OCI-LY3 (cell line): ENCODE measurements around the gene MUC4.
"Not testable (repeated sequence)": the region's sequence is repeated elsewhere in the genome, so short reads cannot be mapped to it uniquely, and the experiment has no call there.

Source experiments
- H2AFZ ChIP-seq: fragments of 200-600, 300-600 bp; shearing (Covaris generic); 2 replicates; pipeline ENCODE4 v1.6.0; 2014; ENCODE audit warnings: antibody characterized with exemption, low read depth, low read length
- H3K27ac ChIP-seq: fragments of 200-600, 300-600 bp; sonication (generic); 2 replicates; pipeline ENCODE4 v1.5.1; 2014; ENCODE audit warnings: mild to moderate bottlenecking, low read length, moderate library complexity, mixed read lengths
- H3K27me3 ChIP-seq: fragments of 200-600, 300-600 bp; sonication (generic); 2 replicates; pipeline ENCODE4 v1.6.1; 2014; ENCODE audit warnings: low read depth, low read length, mixed read lengths
- H3K36me3 ChIP-seq: fragments of 200-600, 300-600 bp; sonication (generic); replicated peaks from 2 replicates; pipeline ENCODE3; 2014; ENCODE audit warnings: low read depth, low read length, mixed read lengths
- H3K4me1 ChIP-seq: fragments of 300-600, 200-600 bp; sonication (generic); 2 replicates; pipeline ENCODE4 v1.6.1; 2014; ENCODE audit warnings: low read length, mixed read lengths
- H3K4me2 ChIP-seq: fragments of 200-600, 300-600 bp; sonication (generic); 2 replicates; pipeline ENCODE4 v1.6.1; 2014; ENCODE audit warnings: low read length, mixed read lengths
- H3K4me3 ChIP-seq: fragments of 300-600, 200-600 bp; sonication (generic); 2 replicates; pipeline ENCODE4 v1.5.1; 2014; ENCODE audit warnings: antibody characterized with exemption, mild to moderate bottlenecking, low read length, moderate library complexity
- H3K79me2 ChIP-seq: fragments of 300-600, 200-600 bp; shearing (Covaris generic); 2 replicates; pipeline ENCODE4 v1.6.1; 2014; ENCODE audit warnings: mild to moderate bottlenecking, low read length, mixed read lengths
- H3K9ac ChIP-seq: fragments of 300-600, 200-600 bp; shearing (Covaris generic); 2 replicates; pipeline ENCODE4 v1.6.0; 2014; ENCODE audit warnings: mild to moderate bottlenecking, low read length, moderate library complexity
- H3K9me3 ChIP-seq: fragments of 200-600, 300-600 bp; shearing (Covaris generic); 2 replicates; pipeline ENCODE4 v1.6.1; 2014; ENCODE audit warnings: low read length, mixed read lengths; ENCODE audit not compliant: insufficient read depth
- H4K20me1 ChIP-seq: fragments of 200-600, 300-600 bp; sonication (generic); 2 replicates; pipeline ENCODE4 v1.6.1; 2016; ENCODE audit warnings: low read length, mixed read lengths; ENCODE audit not compliant: insufficient read depth
- EZH2phosphoT487 ChIP-seq: fragments of 200-600 bp; shearing (Covaris generic); IDR thresholded peaks from 2 replicates; pipeline ENCODE4 v1.6.1; 2018; ENCODE audit warnings: antibody characterized with exemption, mixed run types, low read depth
- TF ChIP-seq, protein P1 (sequence below): fragments of 200-600, 300-600 bp; sonication (generic); IDR thresholded peaks from 2 replicates; pipeline ENCODE4 v1.5.1; 2014; ENCODE audit warnings: antibody characterized with exemption, low read length, low read depth

The MUC4 gene

DNA sequence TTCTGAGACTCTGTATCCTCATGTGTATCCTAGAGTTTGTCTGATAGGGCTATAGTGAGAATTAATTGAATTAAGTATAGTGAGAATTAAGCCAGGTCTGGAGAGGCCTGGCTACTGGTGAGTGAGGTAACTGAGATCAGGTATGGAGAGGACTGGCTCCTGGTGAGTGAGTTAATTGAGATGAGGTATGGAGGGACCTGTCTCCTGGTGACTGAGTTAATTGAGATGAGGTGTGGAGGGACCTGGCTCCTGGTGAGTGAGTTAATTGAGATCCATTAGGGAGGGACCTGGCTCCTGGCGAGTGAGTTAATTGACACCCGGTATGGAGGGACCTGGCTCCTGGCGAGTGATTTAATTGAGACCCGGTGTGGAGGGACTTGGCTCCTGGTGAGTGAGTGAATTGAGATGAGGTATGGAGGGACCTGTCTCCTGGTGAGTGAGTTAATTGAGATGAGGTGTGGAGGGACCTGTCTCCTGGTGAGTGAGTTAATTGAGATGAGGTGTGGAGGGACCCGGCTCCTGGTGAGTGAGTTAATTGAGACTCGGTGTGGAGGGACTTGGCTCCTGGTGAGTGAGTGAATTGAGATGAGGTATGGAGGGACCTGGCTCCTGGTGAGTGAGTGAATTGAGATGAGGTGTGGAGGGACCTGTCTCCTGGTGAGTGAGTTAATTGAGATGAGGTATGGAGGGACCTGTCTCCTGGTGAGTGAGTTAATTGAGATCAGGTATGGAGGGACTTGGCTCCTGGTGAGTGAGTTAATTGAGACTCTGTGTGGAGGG is 101.4 kb downstream of the MUC4 start:
- H3K79me2 ChIP-seq, H3K36me3 ChIP-seq, H3K4me3 ChIP-seq, H3K9ac ChIP-seq, H2AFZ ChIP-seq, H3K4me2 ChIP-seq, H3K27ac ChIP-seq, H4K20me1 ChIP-seq, H3K27me3 ChIP-seq, H3K9me3 ChIP-seq: not testable (repeated sequence)
- H3K4me1 ChIP-seq = peaks cover 16% of the 10 kb centered on the region

DNA sequence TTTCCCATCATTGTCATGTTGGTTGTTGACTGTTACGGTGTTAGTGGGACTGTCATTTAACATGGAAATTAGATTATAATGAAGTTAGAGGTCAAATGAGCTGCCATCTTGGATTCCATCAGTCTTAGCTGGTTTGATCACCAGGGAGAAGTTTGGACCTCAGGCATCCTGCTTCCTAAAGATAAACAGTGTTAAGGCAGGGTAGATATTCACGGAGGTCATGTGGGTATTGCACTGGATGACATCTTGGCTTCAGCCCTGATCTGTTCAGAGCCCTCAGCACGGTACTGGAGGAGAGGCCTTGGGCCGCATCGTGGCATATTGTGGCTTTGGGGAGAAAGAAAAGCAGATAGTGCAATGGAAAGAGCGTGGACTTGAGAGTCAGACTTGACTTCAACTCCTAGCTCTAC is 102.0 kb downstream of the MUC4 start:
- no peaks in the 10 kb centered on the region for H3K36me3 ChIP-seq
- H3K27me3 ChIP-seq = no peaks in the 10 kb centered on the region
- H3K4me3 ChIP-seq = no peak overlapping the region
- peaks cover 16% of the 10 kb centered on the region for H3K4me1 ChIP-seq
- no peak overlapping the region for H2AFZ ChIP-seq
- no peak overlapping the region for H3K9ac ChIP-seq
- H3K79me2 ChIP-seq = no peaks in the 10 kb centered on the region
- TF ChIP-seq, protein P1, sequence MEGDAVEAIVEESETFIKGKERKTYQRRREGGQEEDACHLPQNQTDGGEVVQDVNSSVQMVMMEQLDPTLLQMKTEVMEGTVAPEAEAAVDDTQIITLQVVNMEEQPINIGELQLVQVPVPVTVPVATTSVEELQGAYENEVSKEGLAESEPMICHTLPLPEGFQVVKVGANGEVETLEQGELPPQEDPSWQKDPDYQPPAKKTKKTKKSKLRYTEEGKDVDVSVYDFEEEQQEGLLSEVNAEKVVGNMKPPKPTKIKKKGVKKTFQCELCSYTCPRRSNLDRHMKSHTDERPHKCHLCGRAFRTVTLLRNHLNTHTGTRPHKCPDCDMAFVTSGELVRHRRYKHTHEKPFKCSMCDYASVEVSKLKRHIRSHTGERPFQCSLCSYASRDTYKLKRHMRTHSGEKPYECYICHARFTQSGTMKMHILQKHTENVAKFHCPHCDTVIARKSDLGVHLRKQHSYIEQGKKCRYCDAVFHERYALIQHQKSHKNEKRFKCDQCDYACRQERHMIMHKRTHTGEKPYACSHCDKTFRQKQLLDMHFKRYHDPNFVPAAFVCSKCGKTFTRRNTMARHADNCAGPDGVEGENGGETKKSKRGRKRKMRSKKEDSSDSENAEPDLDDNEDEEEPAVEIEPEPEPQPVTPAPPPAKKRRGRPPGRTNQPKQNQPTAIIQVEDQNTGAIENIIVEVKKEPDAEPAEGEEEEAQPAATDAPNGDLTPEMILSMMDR = no peak
- TF ChIP-seq EZH2phosphoT487 = no peak
- H3K4me2 ChIP-seq = peak overlapping the region; percentile 38
- no peaks in the 10 kb centered on the region for H3K9me3 ChIP-seq
- no peaks in the 10 kb centered on the region for H4K20me1 ChIP-seq
- peak overlapping the region; percentile 21; the same call in 1 of the 2 replicates for H3K27ac ChIP-seq

DNA sequence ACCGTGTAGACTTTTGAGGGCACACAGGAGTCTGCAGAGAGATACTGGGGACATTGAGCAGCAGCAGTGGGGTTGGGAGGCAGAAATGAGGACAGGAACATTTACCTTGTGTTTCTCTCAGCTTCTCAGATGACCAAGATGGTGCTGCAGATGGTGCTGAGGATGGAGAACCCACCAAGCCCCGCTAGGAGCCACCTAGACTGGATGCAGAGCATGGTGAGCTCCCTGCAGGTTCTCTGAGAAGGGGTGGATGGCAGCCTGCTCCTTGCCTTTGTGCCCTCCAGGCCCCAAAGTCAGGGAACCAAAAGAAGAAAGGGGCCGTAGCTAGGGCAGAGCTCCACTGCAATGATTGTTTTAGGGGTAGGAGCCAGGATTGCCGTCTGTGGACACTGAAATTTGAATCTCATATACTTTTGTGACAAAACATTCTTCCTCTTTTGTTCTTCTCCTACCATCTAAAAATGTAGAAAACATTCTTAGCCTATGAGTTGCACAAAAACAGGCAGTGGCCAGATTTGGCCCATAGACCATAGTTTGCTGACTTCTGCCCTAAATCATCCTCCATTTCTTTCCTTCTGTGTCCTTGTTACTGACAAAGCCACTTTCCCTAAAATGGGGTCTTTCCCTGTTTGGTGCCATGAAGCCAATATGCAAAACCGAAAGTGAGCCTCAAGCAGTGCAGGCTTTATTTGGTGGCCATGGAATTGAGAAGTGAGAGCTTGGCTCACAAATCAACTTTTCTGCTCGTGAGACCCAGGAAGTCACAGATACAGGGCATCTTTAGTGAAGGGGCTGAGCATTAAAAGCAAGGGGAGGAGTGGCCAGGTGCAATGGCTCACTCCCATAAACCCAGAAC is 102.9 kb downstream of the MUC4 start:
- Histone ChIP-seq H3K4me3 (no peak overlapping the region), H3K27ac (peak overlapping the region; percentile 21), H3K27me3 (no peaks in the 10 kb centered on the region), H3K4me1 (peaks cover 16% of the 10 kb centered on the region), H3K79me2 (no peaks in the 10 kb centered on the region), H3K36me3 (no peaks in the 10 kb centered on the region), H3K9me3 (no peaks in the 10 kb centered on the region), H2AFZ (peak overlapping the region; percentile 26; the same call in 1 of the 2 replicates), H3K4me2 (peak overlapping the region; percentile 38), H4K20me1 (no peaks in the 10 kb centered on the region), H3K9ac (no peak overlapping the region)
- TF ChIP-seq, protein P1 = no peak
- no peak for TF ChIP-seq EZH2phosphoT487

DNA sequence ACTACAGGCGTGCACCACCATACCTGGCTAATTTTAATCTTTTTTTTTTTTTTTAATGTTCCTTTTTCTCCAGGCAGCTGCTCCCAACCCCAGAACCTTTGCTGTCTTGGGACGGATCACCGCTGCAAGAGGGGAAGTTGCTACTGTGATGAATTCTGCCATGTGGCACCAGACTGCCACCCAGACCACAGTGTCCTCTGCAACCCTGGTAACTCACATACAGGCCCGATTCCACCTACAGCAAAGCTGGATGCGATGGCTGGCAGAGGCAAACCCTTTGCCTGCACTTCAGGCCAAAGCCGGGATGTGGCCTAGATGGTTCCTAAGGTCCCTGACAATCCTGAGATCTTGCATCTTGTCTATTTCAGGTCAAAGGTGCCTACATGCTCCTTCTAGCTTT is 103.7 kb downstream of the MUC4 start:
- no peak overlapping the region for H3K27ac ChIP-seq
- no peaks in the 10 kb centered on the region for H4K20me1 ChIP-seq
- H3K27me3 ChIP-seq = no peaks in the 10 kb centered on the region
- H3K4me1 ChIP-seq = peaks cover 16% of the 10 kb centered on the region
- no peaks in the 10 kb centered on the region for H3K79me2 ChIP-seq
- no peak overlapping the region for H3K4me2 ChIP-seq
- no peak overlapping the region for H2AFZ ChIP-seq
- H3K36me3 ChIP-seq = no peaks in the 10 kb centered on the region
- no peak overlapping the region for H3K4me3 ChIP-seq
- no peak overlapping the region for H3K9ac ChIP-seq
- no peak for TF ChIP-seq EZH2phosphoT487
- TF ChIP-seq, protein P1 = no peak
- no peaks in the 10 kb centered on the region for H3K9me3 ChIP-seq
